GM12892 (cell line): ENCODE measurements around the gene C19orf85.

Experiments
- DNase-seq: peaks from one replicate; pipeline ENCODE4 v3.0.0; 2011; ENCODE audit not compliant: insufficient read length
- FAIRE-seq: peaks from 2 replicates; lab custom pipeline; 2011; peaks lifted over from hg19 to GRCh38; lab: Jason Lieb, UNC
- POLR2A ChIP-seq: IDR thresholded peaks from 2 replicates; pipeline ENCODE4 v1.6.1; 2011; ENCODE audit warnings: low read depth, low read length, control low read depth
- POLR2AphosphoS5 ChIP-seq: IDR thresholded peaks from 2 replicates; pipeline ENCODE4 v1.6.1; 2011; ENCODE audit warnings: low read depth, low read length, control low read depth
- TAF1 ChIP-seq: IDR thresholded peaks from 2 replicates; pipeline ENCODE4 v1.6.1; 2011; ENCODE audit warnings: low read depth, mild to moderate bottlenecking, control low read depth, low read length, borderline replicate concordance

Gene C19orf85

DNA sequence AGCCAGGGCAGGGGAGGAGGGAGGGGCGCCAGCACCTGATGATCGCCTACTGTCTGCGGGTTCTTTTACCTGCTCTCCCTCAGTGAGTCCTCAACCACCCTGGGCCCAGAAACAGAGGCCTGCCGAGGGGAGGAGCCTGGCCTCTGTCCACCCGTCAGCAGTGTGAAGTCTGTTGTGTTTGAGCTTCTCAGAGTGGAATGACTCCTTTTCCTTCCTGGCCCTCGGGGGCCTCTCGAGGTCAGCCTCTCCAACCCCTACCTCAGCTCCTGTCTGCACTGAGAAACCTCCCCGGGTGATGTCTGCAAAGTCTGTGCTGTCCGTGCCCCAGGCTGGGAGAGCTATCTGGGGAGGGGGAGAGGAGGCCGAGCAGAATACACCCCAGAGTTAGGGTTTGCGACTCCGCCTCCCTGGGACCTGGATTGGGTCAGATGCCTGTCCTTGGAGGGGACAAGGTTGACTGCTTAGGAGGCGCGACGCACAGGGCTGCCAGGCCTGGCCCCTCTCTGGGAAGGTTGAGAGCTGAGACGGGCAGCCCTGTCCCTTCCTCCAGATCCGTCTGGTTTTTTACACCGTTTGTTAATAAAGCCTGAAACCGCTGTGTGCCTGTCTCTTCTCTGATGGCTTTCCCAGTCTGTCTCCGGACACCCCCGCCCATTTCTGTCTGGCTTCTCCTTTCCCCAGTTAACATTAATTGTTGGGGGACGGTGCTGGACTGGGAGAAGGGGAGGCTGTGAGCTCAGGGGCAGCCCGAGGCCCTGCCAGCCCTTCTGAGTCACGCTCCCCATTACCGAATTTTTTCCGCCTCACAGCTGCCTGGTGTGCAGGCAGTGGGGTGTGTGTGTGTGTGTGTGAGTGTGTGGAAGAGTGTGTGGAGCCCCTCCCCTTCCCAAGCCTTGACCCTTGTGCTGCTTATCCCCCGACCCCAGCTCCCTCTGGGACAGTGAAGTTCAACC lies 22.7 kb upstream of the C19orf85 start:
- FAIRE-seq (no peak), DNase-seq (no peak)
- TF ChIP-seq POLR2A (no peak), POLR2AphosphoS5 (no peak), TAF1 (no peak)

DNA sequence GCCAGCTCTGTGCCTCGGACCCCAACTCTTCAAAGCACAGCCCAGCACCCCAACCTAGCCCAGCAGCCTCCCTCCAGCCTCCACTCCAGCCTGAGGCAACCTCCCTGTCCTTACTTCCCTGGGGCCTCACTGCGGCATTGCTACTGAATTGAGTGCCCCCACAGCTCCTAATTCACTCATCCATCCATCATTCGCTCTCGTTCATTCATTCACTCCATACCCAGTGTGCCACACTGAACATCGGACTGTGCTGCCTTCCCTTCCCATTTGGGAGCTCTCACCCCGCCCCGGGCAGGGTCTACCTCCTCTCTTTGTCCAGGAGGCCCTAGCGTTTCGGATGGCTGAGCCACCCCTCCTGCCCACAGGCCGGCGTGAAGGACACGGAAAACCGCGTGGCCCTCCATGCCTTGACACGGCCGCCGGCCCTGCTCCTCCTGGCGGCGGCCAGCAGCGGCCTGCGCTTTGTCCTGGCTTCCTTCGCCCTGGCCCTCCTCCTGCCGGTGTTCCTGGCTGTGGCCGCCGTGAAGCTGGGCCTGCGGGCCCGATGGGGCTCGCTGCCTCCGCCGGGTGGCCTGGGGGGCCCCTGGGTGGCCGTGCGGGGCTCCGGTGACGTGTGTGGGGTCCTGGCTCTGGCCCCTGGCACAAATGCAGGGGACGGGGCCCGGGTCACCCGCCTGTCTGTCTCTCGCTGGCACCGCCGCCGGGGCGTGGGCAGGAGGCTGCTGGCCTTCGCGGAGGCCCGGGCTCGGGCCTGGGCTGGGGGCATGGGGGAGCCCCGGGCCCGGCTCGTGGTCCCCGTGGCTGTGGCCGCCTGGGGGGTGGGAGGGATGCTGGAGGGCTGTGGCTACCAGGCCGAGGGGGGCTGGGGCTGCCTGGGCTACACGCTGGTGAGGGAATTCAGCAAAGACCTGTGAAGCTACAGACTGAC lies 21.8 kb upstream of the C19orf85 start:
- FAIRE-seq (no peak), DNase-seq (no peak)
- TF ChIP-seq TAF1, result no peak
- TF ChIP-seq POLR2AphosphoS5, result no peak
- TF ChIP-seq POLR2A, result no peak

DNA sequence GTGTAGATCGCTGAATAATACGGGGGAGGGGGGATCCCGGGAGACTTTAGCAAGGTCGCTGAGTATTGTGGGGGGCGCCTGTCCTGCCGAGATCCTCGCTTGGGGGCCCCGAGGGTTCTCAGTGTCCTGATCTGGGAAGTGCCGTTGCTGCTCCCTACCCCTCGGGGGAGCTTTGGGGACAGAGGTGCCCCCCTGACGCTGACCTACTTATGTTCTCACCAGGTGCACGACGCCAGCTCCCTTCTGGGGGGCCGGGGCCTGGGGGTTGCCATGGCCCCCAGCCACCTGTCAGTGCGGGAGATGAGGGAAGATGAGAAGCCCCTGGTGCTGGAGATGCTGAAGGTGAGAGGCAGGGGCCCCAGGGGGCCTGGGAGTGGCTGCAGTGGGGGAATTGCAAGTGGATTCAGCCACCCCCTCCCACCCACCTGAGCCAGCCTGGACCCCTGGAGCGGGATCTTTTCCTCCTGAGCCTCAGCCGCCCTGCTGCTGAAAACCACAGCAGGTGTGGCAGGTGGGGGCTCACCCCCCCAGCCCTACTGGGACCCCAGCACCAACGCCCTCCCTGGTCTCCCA lies 21.0 kb upstream of the C19orf85 start:
- FAIRE-seq (no peak), DNase-seq (no peak)
- TF ChIP-seq POLR2A (no peak), POLR2AphosphoS5 (no peak), TAF1 (no peak)

DNA sequence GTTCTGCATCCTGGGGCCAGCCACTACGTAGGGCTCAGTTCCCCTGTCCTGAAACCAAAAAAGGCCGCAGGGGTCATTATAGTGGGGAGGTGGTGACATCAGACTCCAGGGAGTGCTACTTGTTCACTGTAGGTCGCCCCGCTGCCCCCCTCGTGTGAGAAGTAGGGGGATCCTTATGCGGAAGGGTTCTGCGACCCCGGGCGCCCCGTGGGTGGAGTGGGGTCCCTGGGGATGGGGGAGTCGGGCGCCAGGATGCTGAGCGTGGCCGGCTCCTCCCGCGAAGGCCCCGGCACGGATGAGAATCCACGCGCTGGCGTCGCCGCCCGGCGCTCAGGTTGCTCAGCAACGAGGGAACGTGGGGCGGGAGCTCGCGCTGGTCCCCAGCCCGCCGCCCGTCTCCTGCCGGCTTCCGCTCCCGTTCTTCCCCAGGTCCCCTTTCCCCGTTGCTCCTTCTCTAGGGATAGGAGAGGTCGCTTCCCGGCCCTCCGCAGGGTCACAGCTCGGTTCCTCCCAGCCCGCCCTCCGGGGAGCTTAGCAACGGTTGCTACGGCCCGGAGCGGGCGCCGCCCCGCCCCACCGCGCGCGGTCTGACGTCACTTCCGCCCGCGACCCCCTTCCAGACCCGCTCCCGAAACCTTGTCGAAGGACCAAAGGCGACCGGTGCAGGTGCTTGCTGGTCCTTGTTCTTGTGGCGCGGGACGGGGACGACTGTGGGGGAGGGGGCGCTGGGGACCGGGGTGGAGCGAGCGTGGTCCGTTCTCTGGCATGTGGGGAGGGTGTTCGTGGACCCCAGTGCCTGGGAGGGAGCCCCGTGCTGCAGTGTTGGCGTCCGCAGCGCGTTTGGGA lies 20.3 kb upstream of the C19orf85 start, which contains the start of gene NAT14:
Gene NAT14 (plus strand): TSS at position 596 of the 846 bp plus-strand sequence. CDS start 521 bp downstream, outside the sequence.
- FAIRE-seq, result peak; percentile 86
- peak; percentile 96 for DNase-seq
- no peak for TF ChIP-seq TAF1
- peak; percentile 52; the same call in 1 of the 2 replicates for TF ChIP-seq POLR2A
- TF ChIP-seq POLR2AphosphoS5, result peak; percentile 54; the same call in 1 of the 2 replicates

DNA sequence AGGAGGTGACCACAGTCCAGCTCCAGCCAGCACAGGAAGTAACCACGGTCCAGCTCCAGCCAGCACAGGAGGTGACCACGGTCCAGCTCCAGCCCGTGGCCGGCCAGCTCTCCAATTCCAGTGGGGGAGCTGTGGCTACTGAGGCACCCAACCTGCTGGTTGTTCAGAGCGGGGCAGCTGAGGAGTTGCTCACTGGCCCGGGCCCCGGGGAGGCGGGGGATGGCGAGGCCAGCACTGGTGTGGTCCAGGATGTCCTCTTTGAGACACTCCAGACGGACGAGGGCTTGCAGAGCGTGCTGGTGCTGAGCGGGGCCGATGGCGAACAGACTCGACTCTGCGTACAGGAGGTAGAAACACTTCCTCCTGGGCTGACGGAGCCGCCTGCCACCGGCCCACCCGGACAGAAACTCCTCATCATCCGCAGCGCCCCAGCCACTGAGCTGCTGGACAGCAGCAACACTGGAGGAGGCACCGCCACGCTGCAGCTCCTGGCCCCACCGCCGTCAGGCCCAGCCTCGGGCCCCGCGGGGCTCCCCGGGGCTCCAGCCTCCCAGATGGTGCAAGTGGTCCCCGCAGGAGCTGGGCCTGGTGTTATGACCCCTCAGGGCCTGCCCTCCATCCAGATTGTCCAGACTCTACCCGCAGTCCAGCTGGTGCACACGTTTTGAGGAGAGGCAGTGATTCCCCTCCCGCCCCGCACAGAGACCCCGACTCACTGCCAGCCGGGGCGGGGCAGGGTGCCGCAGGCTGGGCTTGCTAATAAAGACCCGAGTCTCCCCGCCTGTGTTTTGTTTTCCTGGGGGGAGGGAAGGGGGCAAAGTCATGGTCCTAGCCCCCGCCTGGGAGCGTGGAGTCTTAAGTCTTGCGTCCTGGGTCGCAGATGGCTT lies 19.4 kb upstream of the C19orf85 start:
- TF ChIP-seq POLR2A (0 out of 2 replicates have a peak, but pooled peaks have one; percentile 18), TAF1 (no peak)
- no peak for FAIRE-seq

DNA sequence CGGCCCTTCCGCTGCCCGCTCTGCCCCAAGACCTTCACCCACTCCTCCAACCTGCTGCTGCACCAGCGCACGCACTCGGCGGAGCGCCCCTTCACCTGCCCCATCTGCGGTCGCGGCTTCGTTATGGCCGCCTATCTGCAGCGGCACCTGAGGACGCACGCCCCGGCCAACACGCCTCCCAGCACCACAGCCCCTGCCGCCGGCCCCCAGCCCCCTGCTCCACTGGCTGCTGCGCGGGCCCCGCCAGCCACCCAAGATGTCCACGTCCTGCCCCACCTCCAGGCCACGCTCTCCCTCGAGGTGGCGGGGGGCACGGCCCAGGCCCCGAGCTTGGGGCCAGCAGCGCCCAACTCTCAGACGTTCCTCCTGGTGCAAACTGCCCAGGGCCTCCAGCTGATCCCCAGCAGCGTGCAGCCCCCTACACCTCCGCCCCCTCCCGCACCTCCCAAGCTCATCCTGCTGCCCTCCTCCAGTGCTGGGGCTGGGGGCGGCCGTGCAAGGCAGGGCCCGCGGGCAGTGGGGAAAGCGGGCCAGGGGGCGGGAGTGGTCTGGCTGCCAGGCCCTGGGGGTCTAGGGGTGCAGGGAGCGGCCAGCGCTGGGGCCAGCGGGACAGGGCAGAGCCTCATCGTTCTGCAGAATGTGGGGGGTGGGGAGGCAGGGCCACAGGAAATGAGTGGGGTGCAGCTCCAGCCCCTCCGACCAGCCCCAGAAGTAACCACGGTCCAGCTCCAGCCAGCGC lies 18.6 kb upstream of the C19orf85 start:
- no peak for DNase-seq
- no peak for FAIRE-seq
- TF ChIP-seq POLR2AphosphoS5 (no peak), POLR2A (no peak), TAF1 (no peak)

More for the DNA sequence above, 19.4 kb upstream of the C19orf85 start:
- no peak for DNase-seq

DNA sequence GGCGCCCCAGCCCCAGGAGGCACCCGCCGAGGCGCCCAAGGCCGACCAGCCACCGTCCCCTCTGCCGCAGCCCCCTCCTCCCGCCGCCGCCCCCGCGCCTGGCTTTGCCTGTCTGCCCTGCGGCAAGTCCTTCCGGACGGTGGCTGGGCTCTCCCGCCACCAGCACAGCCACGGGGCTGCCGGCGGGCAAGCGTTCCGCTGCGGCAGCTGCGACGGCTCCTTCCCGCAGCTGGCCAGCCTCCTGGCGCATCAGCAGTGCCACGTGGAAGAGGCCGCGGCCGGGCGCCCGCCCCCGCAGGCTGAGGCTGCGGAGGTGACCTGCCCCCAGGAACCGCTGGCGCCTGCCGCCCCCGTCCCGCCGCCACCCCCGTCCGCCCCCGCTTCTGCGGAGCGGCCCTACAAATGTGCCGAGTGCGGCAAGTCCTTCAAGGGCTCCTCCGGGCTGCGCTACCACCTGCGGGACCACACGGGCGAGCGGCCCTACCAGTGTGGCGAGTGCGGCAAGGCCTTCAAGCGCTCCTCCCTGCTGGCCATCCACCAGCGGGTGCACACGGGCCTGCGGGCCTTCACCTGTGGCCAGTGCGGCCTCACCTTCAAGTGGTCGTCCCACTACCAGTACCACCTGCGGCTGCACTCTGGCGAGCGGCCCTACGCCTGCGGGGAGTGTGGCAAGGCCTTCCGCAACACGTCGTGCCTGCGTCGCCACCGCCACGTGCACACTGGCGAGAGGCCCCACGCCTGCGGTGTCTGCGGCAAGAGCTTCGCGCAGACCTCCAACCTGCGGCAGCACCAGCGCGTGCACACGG lies 17.8 kb upstream of the C19orf85 start:
- FAIRE-seq, result no peak
- no peak for TF ChIP-seq POLR2A
- TF ChIP-seq POLR2AphosphoS5, result no peak
- TF ChIP-seq TAF1, result no peak
- no peak for DNase-seq

DNA sequence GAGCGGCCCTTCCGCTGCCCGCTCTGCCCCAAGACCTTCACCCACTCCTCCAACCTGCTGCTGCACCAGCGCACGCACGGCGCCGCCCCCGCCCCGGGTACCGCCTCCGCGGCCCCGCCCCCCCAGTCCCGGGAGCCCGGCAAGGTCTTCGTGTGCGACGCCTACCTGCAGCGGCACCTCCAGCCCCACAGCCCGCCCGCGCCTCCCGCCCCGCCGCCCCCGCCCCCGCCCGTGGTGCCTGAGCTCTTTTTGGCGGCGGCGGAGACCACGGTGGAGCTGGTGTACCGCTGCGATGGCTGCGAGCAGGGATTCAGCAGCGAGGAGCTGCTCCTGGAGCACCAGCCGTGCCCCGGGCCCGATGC lies 17.2 kb upstream of the C19orf85 start:
- FAIRE-seq (no peak), DNase-seq (no peak)
- TF ChIP-seq TAF1, result no peak
